ENCODE measurements around the gene TBC1D5.
"Not testable (repeated sequence)": the region's sequence is repeated elsewhere in the genome, so short reads cannot be mapped to it uniquely, and the experiment has no call there.

The TBC1D5 gene

DNA sequence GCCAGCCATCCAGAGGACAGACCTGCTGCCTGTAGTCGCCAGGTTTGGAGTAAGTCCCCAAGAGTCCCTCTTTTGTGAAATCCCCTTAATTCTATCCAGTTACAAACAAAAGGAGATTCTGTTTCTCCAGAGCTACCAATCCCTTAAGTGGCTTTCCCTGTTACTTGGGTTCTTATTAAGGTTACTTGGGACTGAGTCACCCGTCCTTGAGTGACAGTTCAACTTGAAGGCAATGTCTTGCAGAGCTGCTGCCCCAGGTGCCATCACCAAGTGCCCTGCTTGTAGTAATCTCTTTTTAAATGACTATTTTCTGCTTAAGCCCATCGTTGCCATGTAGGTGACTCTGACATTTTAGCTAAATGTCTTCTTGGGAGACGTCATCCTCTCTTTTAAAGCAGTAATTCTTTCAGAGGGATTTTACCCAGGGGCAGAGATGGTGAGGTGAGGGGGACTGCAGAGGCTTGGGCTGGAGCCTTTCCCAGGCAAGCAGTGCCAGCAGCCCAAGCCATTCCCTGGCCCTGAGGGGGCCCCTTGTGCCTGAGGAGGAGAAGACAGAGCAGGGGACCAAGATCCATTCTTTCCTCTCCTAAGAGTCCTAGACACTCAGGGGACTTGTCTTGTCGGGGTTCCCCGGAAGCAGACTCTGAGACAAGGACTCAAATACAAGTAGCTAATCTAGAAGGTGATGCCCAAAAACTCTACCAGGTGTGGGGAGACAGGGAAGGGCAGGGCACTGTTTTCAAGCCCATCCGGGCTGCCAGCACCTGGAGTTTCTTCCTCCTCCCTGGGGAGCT is 604.0 kb downstream of the TBC1D5 start:
- Histone ChIP-seq H3K27me3 (ENCODE audit: control insufficient read depth, insufficient read depth, low read length) (no peaks in the 10 kb centered on the region), H3K9ac (ENCODE audit: low read length) (no peak overlapping the region), H3K36me3 (ENCODE audit: control insufficient read depth, insufficient read depth, low read length) (no peaks in the 10 kb centered on the region), H3K27ac (ENCODE audit: low read depth, low read length) (no peak overlapping the region), H3K4me1 (ENCODE audit: control insufficient read depth, insufficient read depth, low read length) (no peaks in the 10 kb centered on the region), H3K4me3 (ENCODE audit: low read length) (no peak overlapping the region)

DNA sequence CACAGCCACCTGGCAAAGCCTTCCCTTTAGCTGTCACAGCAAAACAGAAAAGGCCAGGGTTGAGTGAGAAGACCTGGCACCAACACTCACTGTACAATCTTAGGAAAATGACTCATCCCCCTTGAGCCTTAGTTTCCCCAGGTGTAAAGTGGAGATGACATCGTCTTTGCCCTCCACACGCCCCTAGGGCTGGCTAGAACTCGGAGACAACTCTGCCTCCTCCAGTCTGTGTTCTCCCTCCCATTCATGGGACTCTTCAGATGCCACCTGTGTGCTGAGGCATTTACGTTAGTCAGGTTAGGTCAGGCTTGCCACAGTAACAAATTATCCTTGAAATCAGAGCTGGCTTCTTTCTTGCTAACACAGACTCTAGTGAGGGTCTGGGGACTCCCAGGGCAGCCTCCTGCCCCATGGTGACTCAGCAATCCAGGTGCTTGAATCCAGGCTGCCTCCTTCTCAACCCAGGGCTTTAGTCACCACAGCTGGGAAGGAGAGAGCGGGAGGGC is 605.1 kb downstream of the TBC1D5 start:
- Histone ChIP-seq H3K27me3 (ENCODE audit: control insufficient read depth, insufficient read depth, low read length) (no peaks in the 10 kb centered on the region), H3K9ac (ENCODE audit: low read length) (no peak overlapping the region), H3K4me3 (ENCODE audit: low read length) (no peak overlapping the region), H3K27ac (ENCODE audit: low read depth, low read length) (no peak overlapping the region), H3K4me1 (ENCODE audit: control insufficient read depth, insufficient read depth, low read length) (no peaks in the 10 kb centered on the region), H3K36me3 (ENCODE audit: control insufficient read depth, insufficient read depth, low read length) (no peaks in the 10 kb centered on the region)

DNA sequence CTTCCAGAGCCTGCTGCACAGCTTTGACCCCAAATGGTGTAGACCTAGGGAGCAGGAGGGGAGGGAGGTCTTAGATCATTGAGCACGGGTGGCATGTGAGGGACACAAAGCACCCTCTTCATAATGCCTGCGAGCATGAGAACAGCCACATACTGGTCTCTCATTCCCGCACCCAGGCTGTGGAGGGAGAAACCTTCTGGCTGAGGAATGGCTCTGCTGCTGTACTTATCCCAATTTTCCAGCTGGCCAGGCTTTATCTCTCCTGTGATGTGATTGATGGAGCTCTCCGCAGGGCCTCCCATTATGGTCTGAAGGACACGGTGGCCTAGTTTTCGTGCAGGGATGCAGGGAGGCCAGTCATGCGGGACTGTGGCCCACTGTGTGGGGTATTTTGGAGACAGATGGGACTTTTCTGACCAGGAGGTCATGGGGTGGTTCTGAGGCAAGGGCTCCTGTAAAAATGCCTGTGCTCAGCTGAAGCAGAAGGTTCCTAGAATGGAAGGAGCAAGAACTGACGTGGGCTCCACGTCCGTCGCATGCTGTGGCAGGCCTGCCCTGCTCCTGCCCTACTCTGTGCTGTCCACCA is 606.2 kb downstream of the TBC1D5 start:
- Histone ChIP-seq H3K27ac (ENCODE audit: low read depth, low read length) (no peak overlapping the region), H3K4me3 (ENCODE audit: low read length) (no peak overlapping the region), H3K36me3 (ENCODE audit: control insufficient read depth, insufficient read depth, low read length) (no peaks in the 10 kb centered on the region), H3K9ac (ENCODE audit: low read length) (no peak overlapping the region), H3K27me3 (ENCODE audit: control insufficient read depth, insufficient read depth, low read length) (no peaks in the 10 kb centered on the region), H3K4me1 (ENCODE audit: control insufficient read depth, insufficient read depth, low read length) (no peaks in the 10 kb centered on the region)

DNA sequence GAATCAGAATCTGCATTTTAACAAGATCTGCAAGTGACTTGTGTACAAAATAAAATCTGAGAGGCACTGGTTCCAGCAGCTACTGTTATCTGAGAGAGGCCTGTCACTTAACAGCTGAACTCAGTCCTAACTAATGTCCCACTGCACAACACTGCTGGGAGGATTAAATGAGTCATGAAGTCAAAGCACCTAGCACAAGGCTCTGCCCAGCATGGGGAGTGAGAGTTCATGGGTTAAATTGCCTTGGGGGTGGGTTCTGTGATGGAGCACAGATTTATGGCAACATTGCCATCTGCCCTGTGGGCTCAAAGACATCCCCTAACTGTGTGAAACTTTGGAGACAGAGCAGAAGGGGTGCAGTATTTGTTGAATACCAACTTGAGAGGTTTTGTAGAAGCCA is 606.7 kb downstream of the TBC1D5 start:
- Histone ChIP-seq H3K4me3 (ENCODE audit: low read length) (no peak overlapping the region), H3K9ac (ENCODE audit: low read length) (no peak overlapping the region), H3K27me3 (ENCODE audit: control insufficient read depth, insufficient read depth, low read length) (no peaks in the 10 kb centered on the region), H3K4me1 (ENCODE audit: control insufficient read depth, insufficient read depth, low read length) (no peaks in the 10 kb centered on the region), H3K36me3 (ENCODE audit: control insufficient read depth, insufficient read depth, low read length) (no peaks in the 10 kb centered on the region), H3K27ac (ENCODE audit: low read depth, low read length) (no peak overlapping the region)

DNA sequence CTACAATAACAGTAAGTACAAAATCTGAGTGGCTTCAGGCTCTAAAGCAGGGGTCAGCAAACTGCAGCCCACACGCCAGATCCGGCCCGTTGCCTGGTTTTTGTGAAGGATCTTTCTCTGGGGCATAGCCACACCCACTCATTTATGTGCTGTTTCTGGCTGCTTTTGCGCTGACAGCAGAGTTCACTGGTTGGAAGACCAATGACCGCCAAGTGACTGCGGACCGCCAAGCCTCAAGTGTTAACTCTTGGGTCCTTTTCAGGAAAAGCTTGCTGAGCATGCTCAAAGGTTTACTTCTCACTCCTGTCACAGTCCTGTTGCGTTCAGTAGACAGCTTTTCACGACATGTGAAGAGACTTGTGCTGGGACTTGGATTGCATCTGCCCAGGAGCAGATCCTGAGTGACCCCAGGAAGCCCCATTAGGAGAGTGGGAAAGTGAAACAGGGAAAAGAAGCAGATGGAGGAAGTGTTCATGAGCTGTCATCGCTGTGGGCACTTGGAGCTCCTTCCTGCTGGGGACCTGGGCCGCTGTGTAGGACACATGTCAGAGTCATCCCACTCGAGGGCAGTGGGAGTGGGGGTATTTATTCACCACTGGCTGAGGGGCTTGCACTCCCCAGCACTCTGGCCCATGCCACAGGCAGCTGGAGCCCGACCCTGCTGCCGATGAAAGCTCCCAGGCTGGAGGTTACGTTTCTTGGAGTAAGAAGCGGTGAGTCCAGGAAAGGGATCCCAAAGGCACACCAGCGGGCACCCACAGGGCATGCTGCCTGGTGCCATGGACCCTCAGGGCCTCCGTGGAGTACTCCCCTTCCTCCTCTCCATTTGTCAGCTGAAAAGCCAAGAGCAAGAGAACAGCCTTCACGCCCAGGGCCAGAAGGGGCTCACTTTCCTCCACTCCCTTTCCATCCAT is 608.5 kb downstream of the TBC1D5 start:
- H3K4me3 ChIP-seq (ENCODE audit: low read length), result no peak overlapping the region
- H3K36me3 ChIP-seq (ENCODE audit: control insufficient read depth, insufficient read depth, low read length), result no peaks in the 10 kb centered on the region

DNA sequence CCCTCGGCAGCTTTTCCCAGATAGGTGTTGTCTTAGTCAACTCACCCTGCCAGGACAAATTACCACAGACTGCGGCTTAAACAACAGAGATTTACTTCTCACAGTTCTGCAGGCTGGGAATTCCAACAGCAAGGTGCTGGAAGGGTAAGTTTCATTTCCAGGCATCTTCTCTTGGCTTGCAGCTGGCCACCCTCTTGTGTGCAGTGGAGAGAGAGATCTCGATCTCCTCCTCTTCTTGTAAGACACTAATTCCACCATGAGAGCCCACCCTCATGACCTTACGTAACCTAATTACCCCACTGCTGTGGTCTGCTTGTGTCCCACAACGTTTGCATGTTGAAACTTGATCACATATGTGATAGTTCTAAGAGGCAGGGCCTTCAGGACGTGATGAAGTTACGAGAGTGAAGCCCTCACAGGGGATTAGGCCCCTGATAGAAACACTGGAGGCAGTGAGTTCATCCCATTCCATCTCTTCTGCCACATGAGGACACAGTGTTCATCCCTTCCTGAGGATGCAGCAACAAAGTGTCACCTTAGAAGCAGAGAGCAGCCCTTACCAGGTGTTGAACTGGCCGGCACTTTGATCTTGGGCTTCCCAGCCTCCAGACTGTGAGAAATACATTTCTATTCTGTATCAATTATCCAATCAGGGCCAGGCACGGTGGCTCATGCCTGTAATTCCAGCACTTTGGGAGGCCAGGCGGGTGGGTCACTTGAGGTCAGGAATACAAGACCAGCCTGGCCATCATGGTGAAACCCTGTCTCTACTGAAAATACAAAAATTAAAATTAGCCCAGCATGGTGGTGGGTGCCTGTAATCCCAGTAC is 609.9 kb downstream of the TBC1D5 start:
- H3K4me3 ChIP-seq (ENCODE audit: low read length), result no peak overlapping the region
- no peak overlapping the region for H3K27ac ChIP-seq (ENCODE audit: low read depth, low read length)
- H3K4me1 ChIP-seq (ENCODE audit: control insufficient read depth, insufficient read depth, low read length), result no peaks in the 10 kb centered on the region
- H3K9ac ChIP-seq (ENCODE audit: low read length), result no peak overlapping the region
- no peaks in the 10 kb centered on the region for H3K36me3 ChIP-seq (ENCODE audit: control insufficient read depth, insufficient read depth, low read length)
- no peaks in the 10 kb centered on the region for H3K27me3 ChIP-seq (ENCODE audit: control insufficient read depth, insufficient read depth, low read length)

More for the DNA sequence above, 608.5 kb downstream of the TBC1D5 start:
- no peak overlapping the region for H3K9ac ChIP-seq (ENCODE audit: low read length)
- no peaks in the 10 kb centered on the region for H3K27me3 ChIP-seq (ENCODE audit: control insufficient read depth, insufficient read depth, low read length)
- no peaks in the 10 kb centered on the region for H3K4me1 ChIP-seq (ENCODE audit: control insufficient read depth, insufficient read depth, low read length)
- no peak overlapping the region for H3K27ac ChIP-seq (ENCODE audit: low read depth, low read length)

DNA sequence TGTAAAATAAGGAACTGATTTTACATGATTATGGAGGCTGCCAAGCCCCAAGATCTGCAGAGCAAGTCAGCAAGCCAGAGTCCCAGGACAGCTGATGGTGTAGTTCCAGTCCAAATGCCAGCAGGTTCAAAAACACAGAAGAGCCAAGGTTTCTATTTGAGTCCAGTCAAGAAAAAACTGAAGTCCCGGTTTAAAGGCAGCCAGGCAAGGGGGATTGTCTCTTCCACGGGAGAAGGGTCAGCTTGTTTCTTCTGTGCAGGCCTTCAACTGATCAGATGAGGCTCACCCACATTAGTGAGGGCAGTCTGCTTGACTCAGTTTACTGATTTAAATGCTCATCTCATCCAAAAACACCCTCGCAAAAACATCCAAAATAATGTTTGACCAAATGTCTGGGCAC is 611.5 kb downstream of the TBC1D5 start:
- no peaks in the 10 kb centered on the region for H3K27me3 ChIP-seq (ENCODE audit: control insufficient read depth, insufficient read depth, low read length)

DNA sequence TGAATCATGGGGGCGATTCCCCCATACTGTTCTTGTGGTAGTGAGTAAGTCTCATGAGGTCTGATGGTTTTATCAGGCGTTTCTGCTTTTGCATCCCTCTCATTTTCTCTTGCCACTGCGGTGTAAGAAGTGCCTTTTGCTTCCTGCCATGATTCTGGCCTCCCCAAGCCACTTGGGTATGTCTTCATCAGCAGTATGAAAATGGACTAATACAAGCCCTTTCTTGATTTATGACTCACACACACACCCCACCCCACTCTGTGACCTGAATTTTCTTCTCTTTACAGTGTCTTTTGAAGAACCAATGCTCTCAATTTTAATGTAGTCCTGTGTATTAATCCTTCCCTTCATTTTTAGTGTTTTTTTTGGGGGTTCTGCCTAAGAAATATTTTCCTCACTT is 612.9 kb downstream of the TBC1D5 start:
- no peaks in the 10 kb centered on the region for H3K4me1 ChIP-seq (ENCODE audit: control insufficient read depth, insufficient read depth, low read length)
- no peak overlapping the region for H3K27ac ChIP-seq (ENCODE audit: low read depth, low read length)
- no peak overlapping the region for H3K9ac ChIP-seq (ENCODE audit: low read length)
- no peaks in the 10 kb centered on the region for H3K36me3 ChIP-seq (ENCODE audit: control insufficient read depth, insufficient read depth, low read length)
- no peaks in the 10 kb centered on the region for H3K27me3 ChIP-seq (ENCODE audit: control insufficient read depth, insufficient read depth, low read length)
- no peak overlapping the region for H3K4me3 ChIP-seq (ENCODE audit: low read length)

More for the DNA sequence above, 611.5 kb downstream of the TBC1D5 start:
- Histone ChIP-seq H3K4me3 (ENCODE audit: low read length) (no peak overlapping the region), H3K36me3 (ENCODE audit: control insufficient read depth, insufficient read depth, low read length) (no peaks in the 10 kb centered on the region), H3K9ac (ENCODE audit: low read length) (no peak overlapping the region), H3K27ac (ENCODE audit: low read depth, low read length) (no peak overlapping the region), H3K4me1 (ENCODE audit: control insufficient read depth, insufficient read depth, low read length) (no peaks in the 10 kb centered on the region)

DNA sequence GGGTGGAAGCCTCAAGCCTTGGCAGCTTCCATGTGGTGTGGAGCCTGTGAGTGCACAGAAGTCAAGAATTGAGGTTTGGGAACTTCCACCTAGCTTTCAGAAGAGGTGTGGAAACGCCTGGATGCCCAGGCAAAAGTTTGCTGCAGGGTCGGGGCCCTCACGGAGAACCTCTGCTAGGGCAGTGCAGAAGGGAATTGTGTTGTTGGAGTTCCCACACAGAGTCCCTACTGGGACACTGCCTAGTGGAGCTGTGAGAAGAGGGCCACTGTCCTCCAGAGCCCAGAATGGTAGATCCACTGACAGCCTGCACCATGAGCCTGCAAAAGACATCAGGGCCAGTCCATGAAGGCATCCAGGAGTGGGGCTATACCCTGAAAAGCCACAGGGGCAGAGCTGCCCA is 613.8 kb downstream of the TBC1D5 start:
- not testable (repeated sequence) for H3K9ac ChIP-seq (ENCODE audit: low read length); H3K4me3 ChIP-seq (ENCODE audit: low read length); H3K36me3 ChIP-seq (ENCODE audit: control insufficient read depth, insufficient read depth, low read length); H3K4me1 ChIP-seq (ENCODE audit: control insufficient read depth, insufficient read depth, low read length); H3K27ac ChIP-seq (ENCODE audit: low read depth, low read length); H3K27me3 ChIP-seq (ENCODE audit: control insufficient read depth, insufficient read depth, low read length)

DNA sequence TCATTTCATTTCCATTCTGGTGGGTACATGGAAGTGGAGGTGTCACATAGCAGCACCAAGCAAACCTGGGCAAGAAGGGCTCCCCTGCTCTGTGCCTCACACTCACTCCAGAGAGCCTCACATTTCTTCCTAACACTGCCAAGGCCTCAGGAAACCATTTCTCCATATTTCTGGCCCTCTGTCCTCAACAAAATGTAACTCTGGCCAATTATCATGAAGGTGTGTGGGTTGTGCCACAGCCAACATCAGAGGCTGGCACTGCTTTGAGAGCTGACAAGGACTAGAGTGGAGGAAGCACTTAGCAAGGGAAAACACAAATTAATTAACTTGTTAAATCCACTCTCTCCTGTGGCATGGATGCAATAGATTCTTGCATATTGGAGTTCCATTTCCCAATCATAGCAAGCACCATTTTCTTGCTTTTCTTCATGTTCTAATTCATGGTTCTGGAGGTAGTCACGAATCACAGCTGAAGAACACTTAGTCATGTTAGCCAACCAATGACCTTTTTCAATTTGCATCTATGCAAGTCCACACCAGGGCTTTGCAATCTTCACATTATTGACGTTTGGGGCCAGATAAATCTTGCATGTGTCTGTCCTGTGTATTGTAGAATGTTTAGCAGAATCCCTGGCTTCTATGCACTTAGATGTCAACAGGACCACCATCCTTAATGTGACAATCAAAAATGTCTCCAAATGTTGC is 616.5 kb downstream of the TBC1D5 start:
- Histone ChIP-seq H3K27me3 (ENCODE audit: control insufficient read depth, insufficient read depth, low read length) (no peaks in the 10 kb centered on the region), H3K4me1 (ENCODE audit: control insufficient read depth, insufficient read depth, low read length) (no peaks in the 10 kb centered on the region), H3K36me3 (ENCODE audit: control insufficient read depth, insufficient read depth, low read length) (no peaks in the 10 kb centered on the region), H3K4me3 (ENCODE audit: low read length) (no peak overlapping the region), H3K27ac (ENCODE audit: low read depth, low read length) (no peak overlapping the region), H3K9ac (ENCODE audit: low read length) (no peak overlapping the region)

DNA sequence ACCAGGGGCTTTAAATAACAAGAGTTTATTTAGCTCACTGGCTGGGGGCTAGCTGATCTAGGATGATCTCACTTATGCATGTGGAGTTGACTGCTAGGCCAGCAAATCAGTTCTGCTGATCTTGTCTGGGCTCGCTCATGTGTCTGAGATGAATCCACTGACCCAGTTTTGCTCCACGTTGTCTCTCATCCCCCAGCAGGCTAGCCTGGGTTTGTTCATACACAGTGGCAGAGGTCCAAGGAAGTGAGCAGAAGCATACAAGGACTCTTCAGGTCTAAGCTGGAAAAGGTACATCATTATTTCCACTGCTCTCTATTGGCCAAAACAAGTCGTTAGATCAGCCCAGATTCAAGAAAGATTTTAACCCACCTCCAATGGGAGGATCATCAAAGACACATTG is 619.7 kb downstream of the TBC1D5 start:
- H3K4me3 ChIP-seq (ENCODE audit: low read length), result no peak overlapping the region
- H3K27ac ChIP-seq (ENCODE audit: low read depth, low read length), result no peak overlapping the region
- no peaks in the 10 kb centered on the region for H3K4me1 ChIP-seq (ENCODE audit: control insufficient read depth, insufficient read depth, low read length)
- no peaks in the 10 kb centered on the region for H3K27me3 ChIP-seq (ENCODE audit: control insufficient read depth, insufficient read depth, low read length)
- no peaks in the 10 kb centered on the region for H3K36me3 ChIP-seq (ENCODE audit: control insufficient read depth, insufficient read depth, low read length)
- no peak overlapping the region for H3K9ac ChIP-seq (ENCODE audit: low read length)
